CD4-positive, alpha-beta T cell treated with Interleukin-15 for 1 hour (primary cell): Measurements from ENCODE around the gene FGD2.
"Not testable (repeated sequence)": the region's sequence is repeated elsewhere in the genome, so short reads cannot be mapped to it uniquely, and the experiment has no call there.

Experiments
- DNase-seq: peaks from one replicate; pipeline ENCODE4 v3.0.0-alpha.2; 2020

The FGD2 gene

DNA sequence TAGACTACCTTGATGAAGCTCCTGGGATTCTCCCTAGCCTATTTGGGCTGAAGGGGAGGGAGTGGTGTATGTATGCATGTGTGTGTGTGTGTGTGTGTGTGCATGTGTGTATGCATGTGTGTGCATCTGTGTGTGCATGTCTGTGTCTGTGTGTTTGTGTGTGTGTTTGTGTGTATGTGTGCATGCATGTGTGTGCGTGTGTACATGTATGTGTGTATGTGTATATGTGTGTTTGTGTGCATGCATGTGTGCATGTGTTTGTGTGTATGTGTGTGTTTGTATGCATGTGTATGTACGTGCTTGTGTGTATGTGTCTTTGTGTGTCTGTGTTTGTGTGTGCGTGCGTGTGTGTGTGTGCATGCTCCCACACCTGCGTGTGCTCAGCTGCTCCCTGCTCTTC is 15.4 kb downstream of the FGD2 start:
- no peak for DNase-seq

- DNase-seq, result peak; percentile 72
Measured at GRCh38 chr6:37021356-37022129, 16.1 kb downstream of the FGD2 start.

DNA sequence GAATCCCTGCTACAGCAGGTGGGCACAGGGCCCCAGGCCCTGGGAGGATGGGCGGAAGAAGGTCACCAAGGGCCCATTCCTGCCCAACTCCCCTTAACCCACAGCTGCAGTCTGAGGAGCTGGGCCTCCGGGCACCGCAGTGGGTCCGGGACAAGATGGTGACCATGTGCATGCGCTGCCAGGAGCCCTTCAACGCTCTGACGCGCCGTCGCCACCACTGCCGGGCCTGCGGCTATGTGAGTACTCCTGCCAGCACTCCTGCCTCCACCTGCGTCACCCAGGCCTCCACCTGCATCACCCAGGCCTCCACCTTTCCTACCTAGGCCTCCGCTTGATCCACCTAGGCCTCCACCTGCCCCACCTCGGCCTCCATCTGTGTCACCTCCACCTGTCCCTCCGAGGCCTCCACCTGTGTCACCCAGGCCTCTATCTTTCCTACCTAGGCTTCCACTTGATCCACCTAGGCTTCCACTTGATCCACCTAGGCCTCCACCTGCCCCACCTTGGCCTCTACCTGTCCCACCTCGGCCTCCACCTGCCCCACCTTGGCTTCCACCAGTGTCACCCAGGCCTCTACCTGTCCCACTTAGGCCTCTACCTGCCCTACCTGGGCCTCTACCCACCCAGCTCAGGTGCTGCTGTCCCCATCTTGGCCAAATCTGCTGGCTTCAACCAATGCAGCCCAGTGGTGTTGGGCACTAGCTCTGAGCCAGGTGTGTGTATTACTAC is 16.8 kb downstream of the FGD2 start:
- DNase-seq, result no peak

- no peak for DNase-seq
Measured at GRCh38 chr6:37024656-37025337, 19.3 kb downstream of the FGD2 start.

GRCh38 chr6:37025621-37026466 is 20.4 kb downstream of the FGD2 start:
- DNase-seq, result no peak

GRCh38 chr6:37027036-37027720 is 21.7 kb downstream of the FGD2 start:
- no peak for DNase-seq

DNA sequence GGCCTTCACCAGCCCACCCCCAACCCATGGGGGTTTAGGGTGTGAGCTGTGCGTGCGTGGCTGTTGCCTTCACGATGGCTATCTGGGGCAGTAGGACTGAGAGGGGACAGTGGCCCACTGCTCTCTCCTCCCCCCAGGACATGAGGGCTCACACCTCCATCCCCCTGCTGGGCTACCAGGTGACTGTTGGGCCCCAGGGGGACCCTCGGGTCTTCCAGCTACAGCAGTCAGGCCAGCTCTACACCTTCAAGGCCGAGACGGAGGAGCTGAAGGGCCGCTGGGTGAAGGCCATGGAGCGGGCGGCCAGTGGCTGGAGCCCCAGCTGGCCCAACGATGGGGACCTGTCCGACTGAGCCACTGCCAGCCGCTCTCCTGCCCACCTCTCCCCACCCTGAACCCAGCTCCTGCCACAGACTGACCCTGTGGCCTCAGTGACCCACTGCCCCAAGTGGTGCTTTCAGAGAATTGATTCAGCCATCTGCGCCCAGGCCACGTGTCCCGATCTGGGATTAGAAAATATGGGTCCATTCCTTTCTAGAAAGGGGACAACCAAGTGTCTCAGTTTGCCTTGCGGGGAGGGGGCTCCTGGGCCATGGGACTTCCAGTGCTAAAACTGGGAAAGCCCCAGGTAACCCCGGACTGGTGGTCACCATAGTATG is 22.5 kb downstream of the FGD2 start:
- DNase-seq, result no peak

GRCh38 chr6:37029249-37029971 is 24.0 kb downstream of the FGD2 start:
- DNase-seq, result peak; percentile 87

- no peak for DNase-seq
Measured at GRCh38 chr6:37030599-37030998, 25.1 kb downstream of the FGD2 start.

DNA sequence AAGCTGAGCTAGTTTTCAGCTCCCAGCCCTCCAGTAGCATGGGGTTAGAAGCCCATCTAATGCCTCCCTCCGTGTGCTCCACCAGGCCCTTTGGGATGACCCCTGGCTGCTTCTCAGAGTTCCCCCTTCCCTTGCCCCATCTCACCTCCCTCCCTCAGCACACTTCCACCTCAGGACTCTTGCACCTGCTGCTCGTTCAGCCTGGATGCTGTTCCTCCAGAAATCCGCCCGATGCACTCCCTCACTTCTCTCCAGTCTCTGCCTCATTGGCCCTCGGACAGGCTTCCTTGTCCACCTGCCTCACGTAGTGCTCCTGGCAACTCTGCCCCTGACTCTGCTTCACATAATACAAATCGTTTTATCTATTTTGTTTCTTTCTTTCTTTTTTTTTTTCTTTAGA is 26.8 kb downstream of the FGD2 start:
- DNase-seq, result no peak

DNA sequence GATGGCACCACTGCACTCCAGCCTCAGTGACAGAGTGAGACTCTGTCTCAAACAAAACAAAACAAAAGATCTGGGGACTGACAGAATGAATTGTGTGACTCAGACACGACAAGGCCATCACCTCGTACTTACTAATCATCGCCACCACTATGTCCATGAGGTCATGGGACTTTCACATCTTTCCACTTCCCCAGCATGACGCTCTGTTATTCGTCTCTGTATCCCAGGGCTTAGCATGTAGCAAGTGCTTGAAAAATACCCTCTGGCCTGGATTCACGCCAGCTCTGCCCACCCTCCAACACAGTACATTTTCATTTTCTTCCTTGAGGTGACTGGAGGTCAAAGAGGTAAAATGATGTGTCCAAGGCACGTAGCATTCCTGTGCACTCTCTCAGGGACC is 27.8 kb downstream of the FGD2 start:
- DNase-seq, result peak; percentile 47

- DNase-seq, result no peak
Measured at GRCh38 chr6:37033819-37034795, 28.7 kb downstream of the FGD2 start.

DNA sequence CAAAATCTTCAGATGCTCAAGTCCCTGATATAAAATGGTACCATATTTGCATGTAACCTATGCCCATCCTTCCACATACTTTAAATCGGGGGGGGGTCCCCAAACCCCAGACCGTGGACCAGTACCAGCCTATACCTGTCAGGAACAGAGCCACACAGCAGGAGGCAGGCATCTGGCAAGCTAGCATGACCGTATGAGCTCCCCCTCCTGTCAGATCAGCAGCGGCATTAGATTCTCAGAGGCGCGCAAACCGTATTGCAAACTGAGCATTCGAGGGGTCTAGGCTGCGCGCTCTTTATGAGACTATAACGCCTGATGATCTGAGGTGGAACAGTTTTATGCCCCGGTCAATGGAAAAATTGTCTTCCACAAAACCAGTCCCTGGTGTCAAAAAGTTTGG is 30.7 kb downstream of the FGD2 start:
- DNase-seq, result no peak

DNA sequence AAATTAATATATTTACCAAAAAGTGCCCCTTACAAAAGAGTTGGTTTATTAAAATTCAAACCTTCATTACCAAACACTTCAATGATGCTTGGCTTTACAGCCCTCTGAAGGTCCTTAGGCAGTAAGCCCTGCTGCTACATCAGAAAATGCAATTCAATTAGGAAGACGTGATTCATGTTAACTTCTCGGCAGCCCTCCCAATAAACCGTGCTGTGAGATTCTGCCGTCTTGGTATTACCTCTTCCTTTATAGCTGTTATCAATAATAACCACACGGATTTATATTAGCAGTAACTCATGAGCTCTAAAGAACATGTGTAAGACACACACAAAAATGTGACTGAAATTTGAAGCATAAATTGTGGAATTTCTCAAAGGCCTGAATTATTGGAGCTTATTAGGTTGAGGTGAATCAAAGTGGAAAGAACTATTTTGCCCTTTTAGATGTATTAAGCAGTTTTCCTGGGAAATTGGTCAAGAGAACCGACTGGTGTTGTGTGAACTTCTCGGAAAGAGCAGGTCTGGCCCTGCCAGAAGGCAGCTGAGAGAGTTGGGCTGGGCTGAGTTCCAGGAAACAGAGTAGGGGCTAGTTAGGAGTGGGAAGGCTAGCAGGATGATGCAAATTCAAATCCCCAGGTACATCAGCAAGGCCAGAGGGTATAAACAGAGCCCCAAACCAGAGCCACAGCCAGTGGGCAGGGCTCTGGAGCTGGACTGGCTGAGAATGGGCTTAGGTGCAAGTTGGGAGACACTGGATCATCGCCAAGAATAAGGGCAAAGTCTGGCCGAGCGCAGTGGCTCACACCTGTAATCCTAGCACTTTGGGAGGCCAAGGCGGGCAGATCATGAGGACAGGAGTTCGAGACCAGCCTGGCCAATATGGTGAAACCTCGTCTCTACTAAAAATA is 33.1 kb downstream of the FGD2 start:
- no peak for DNase-seq

DNA sequence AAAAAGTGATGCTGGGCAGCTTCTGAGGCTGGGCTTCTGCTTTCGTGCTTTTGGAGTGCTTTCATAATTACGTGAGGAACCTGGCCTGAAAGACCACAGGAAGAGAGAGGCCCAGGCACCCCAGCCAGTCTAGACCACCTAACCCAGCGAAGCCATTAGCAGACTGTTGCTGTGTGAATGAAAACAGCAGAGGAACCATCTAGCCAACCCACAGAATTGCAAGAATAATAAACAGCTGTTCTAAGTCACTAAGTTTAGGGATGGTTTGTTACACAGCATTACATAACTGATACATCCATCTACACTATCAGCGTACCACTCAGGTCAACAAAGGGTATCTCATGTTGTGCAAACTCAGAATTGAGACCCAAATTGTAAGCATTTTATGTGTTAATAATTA is 34.5 kb downstream of the FGD2 start:
- no peak for DNase-seq

GRCh38 chr6:37041521-37041920 is 36.1 kb downstream of the FGD2 start:
- DNase-seq, result no peak

GRCh38 chr6:37042150-37042549 is 36.7 kb downstream of the FGD2 start:
- no peak for DNase-seq

GRCh38 chr6:37043091-37043490 is 37.6 kb downstream of the FGD2 start:
- DNase-seq, result not testable (repeated sequence)

GRCh38 chr6:37047346-37047688 is 41.9 kb downstream of the FGD2 start:
- no peak for DNase-seq
